SJSA1 (cell line): ENCODE measurements around the gene TARM1. TPM values are rescaled to one million over a fixed set of nuclear protein-coding genes. Genes with fewer than 3 reads are reported as not detected.
"Not testable (repeated sequence)": the region's sequence is repeated elsewhere in the genome, so short reads cannot be mapped to it uniquely, and the experiment has no call there.

Experiments used
- DNase-seq, 2 experiments: peaks; one replicate each; pipeline ENCODE4 v3.0.0-alpha.2; 2015 to 2020; ENCODE audit warnings: low spot score in 2 of 2, low read depth in 1 of 2
- H3K27ac ChIP-seq: fragments of 250-450 bp; sonication (Bioruptor Pico); 2 replicates; pipeline ENCODE4 v1.5.1; 2020; ENCODE audit warnings: mild to moderate bottlenecking, moderate library complexity
- H3K27me3 ChIP-seq: fragments of 250-450 bp; sonication (Bioruptor Pico); replicated peaks from 2 replicates; pipeline ENCODE4 v1.5.1; 2020; ENCODE audit warnings: mild to moderate bottlenecking, moderate library complexity
- H3K36me3 ChIP-seq: fragments of 250-450 bp; sonication (Bioruptor Pico); 2 replicates; pipeline ENCODE4 v1.5.1; 2020; ENCODE audit warnings: mild to moderate bottlenecking
- H3K4me1 ChIP-seq: fragments of 250-450 bp; sonication (Bioruptor Pico); replicated peaks from 2 replicates; pipeline ENCODE4 v1.6.1; 2021; ENCODE audit warnings: mild to moderate bottlenecking
- H3K4me3 ChIP-seq: fragments of 250-450 bp; sonication (Bioruptor Pico); 2 replicates; pipeline ENCODE4 v1.5.1; 2020; ENCODE audit warnings: mild to moderate bottlenecking
- H3K9me3 ChIP-seq: fragments of 250-450 bp; sonication (Bioruptor Pico); replicated peaks from 2 replicates; pipeline ENCODE4 v1.5.1; 2020; ENCODE audit warnings: mild to moderate bottlenecking
- total RNA-seq: library from RNA; depleted of rRNA; stranded (reverse); fragments of >200 nt; shearing (Covaris generic); gene quantifications from 2 replicates; pipeline ENCODE4 v1.2.3, GENCODE V29; 2014

Gene TARM1
- total RNA-seq, 1 experiment from 2014 or later = not detected

DNA sequence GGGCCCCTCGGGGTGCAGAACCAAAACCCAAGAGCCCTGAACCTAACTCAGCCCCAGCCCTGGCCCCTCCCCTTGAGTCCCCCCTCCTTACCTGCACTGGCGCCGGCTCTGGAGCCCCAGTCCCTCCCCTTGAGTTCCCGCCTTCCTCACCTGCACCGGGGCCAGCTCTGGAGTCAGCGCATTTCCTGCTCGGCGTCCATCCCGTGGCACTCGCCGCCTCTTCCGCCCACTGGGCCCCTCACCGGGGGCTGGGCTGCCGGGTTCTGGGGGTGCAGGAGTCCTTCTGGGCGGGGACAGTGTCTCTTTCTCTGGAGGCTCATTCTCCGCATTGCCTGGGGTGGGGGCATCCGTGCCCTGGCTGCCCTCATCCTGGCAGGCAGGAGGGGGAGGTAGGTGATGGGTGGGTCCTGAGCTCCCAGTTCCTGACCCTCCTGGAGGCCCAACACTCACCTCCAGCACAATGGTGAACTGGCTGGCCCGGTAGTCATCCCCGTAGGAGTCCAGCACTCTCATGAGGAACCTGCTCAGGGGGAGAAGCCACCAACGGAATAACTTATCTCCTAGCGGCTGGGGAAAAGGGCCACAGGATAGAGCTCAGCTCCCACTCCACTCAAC lies 26.8 kb upstream of the TARM1 start:
- Histone ChIP-seq H3K4me3 (no peak overlapping the region), H3K9me3 (no peaks in the 10 kb centered on the region), H3K27ac (no peak overlapping the region), H3K4me1 (no peaks in the 10 kb centered on the region), H3K36me3 (peaks cover 61% of the 10 kb centered on the region), H3K27me3 (no peaks in the 10 kb centered on the region)
- no peak for DNase-seq

DNA sequence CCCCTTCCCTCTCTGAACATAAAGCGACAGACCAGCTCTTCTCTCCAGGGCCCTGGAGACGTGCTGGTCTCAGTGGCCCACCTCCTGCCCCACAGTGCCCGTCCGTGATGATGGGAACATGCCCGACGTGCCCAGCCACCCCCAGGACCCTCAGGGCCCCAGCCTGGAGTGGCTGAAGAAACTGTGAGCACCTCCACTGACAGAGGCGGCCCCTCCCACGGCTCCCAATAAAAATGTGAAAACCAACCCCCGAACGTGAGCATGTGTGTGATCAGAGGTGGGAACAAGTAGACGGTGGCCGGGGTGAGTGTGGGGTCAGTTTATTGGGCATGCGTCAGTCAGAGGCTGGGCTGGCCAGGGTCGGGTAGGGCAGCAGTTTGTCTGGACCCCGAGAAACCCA lies 25.6 kb upstream of the TARM1 start:
- no peaks in the 10 kb centered on the region for H3K4me1 ChIP-seq
- H3K27me3 ChIP-seq = no peaks in the 10 kb centered on the region
- H3K4me3 ChIP-seq = no peak overlapping the region
- H3K9me3 ChIP-seq = no peaks in the 10 kb centered on the region
- no peak overlapping the region for H3K27ac ChIP-seq
- peaks cover 55% of the 10 kb centered on the region for H3K36me3 ChIP-seq
- no peak for DNase-seq

DNA sequence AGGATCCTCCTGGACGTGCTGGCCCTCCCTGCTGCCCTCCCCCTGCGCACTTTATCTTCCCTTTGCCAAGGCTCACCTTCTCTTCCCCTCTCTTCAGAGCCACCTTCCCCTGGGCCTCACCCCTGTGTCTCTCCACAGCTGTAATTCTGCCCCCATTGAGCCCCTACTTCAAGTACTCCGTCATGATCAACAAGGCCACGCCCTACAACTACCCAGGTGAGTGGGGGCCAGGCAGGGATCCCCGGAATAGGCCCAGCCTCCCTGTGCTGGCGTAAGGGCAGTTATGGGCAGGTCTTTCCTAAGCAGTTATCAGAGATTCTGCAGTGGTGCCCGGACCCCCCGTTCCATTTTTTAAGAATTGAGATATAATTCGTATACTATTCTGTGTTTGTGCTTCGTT lies 24.6 kb upstream of the TARM1 start:
- Histone ChIP-seq H3K36me3 (peaks cover 51% of the 10 kb centered on the region), H3K9me3 (no peaks in the 10 kb centered on the region), H3K27me3 (no peaks in the 10 kb centered on the region), H3K4me3 (no peak overlapping the region), H3K27ac (no peak overlapping the region), H3K4me1 (no peaks in the 10 kb centered on the region)
- no peak for DNase-seq

DNA sequence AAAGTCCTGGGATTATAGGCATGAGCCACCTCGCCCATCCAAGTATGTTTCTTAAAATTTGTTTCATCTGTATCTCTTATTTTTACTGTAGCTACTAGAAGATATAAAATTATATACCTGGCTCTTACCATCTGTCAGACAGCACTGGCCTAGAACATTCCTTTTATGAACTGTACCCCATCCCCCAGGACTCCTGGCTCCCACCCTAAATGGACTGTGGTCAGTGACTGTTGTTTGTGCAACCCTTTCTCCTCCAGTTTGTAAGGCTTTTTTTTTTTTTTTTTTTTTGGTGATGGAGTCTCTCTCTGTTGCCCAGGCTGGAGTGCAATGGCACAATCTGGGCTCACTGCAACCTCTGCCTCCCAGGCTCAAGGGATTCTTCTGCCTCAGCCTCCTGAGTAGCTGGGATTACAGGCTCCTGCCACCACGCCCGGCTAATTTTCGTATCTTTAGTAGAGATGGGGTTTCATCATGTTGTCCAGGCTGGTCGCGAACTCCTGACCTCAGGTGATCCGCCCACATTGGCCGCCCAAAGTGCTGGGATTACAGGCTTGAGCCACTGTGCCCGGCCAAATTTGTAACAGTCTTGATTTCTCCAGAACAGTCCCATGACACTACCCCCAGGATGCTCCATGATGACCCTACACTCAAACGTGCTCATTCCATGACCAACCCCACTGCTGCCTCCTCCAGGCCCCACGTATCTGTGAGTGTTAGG lies 24.0 kb upstream of the TARM1 start:
- Histone ChIP-seq H3K27me3 (no peaks in the 10 kb centered on the region), H3K9me3 (no peaks in the 10 kb centered on the region), H3K27ac (no peak overlapping the region), H3K4me1 (no peaks in the 10 kb centered on the region), H3K36me3 (peaks cover 47% of the 10 kb centered on the region), H3K4me3 (no peak overlapping the region)
- DNase-seq = no peak

DNA sequence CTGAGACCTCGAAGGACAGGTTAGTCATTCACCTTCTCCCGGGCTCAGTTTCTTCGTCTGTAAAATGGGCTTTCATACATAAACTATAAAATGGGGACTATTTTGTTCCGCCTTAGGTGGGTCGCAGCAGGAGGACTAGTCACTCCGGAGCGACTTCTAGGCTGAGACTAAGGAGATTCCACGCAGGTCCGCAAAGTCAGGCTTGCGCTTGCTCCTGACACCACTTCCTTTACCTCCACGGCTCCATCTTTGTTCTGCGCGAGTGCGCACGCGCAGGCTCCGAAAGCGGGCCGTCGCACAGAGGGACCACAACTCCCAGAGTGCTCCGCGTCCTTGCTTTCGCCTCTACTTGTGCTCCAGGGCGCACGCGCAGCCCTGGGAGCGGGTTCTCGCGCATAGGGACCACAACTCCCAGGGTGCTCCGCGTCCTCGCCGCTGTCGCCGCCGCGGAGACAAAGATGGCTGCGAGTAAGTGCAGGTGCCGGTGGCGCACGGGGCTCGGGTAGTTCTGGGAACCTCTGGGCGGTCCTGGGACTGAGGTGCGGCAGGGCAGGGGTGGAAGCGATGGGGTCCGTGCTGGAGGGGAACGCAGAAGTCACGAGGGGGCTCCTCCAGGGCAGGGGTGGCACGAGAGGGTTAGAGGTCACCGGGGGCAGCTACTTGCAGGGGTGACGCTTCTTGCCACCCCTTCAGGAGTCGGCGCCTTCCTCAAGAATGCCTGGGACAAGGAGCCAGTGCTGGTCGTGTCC lies 21.4 kb upstream of the TARM1 start, which contains the start of gene NDUFA3:
TSS of gene NDUFA3 (plus strand) at position 435 of the 749 bp plus-strand sequence. CDS start at position 459, 24 bp downstream.
- H3K4me3 ChIP-seq = peak within 1 kb of the TSS; percentile 62

DNA sequence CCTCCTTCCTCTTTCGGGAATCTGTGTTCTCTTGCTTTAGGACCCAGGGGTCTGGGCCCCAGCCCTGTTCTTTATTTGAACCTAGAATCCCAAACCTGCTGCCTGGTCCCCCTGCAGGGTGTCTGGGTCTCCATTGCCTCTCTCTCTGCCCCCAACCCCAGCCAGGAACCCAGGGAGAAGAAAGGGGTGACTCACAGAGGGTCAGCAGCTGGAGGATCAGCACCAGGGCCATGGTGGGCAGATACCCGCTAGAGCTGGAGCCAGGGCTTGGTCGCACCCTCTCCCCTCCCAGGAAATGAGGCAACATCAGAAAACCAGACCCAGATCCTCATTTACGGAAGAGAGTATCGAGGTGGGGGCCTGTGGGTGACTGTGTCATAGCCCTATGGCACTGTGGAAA lies 19.4 kb upstream of the TARM1 start, which contains the start of gene OSCAR:
TSS of gene OSCAR (minus strand) at position 243 of the 400 bp plus-strand sequence. CDS start at position 232, 11 bp downstream.
- no peaks in the 10 kb centered on the region for H3K27me3 ChIP-seq
- no peak for DNase-seq
- no peak within 1 kb of the TSS for H3K27ac ChIP-seq
- H3K4me3 ChIP-seq = no peak within 1 kb of the TSS
- no peaks in the 10 kb centered on the region for H3K4me1 ChIP-seq
- H3K9me3 ChIP-seq = no peaks in the 10 kb centered on the region
- peaks cover 3% of the 10 kb centered on the region; the same call in 1 of the 2 replicates for H3K36me3 ChIP-seq

More for the DNA sequence above, 21.4 kb upstream of the TARM1 start, which contains the start of gene NDUFA3:
- no peaks in the 10 kb centered on the region for H3K27me3 ChIP-seq
- no peaks in the 10 kb centered on the region for H3K9me3 ChIP-seq
- H3K4me1 ChIP-seq = no peaks in the 10 kb centered on the region
- no peak within 1 kb of the TSS for H3K27ac ChIP-seq
- DNase-seq = peak; percentile 86 to 98
- H3K36me3 ChIP-seq = peaks cover 23% of the 10 kb centered on the region

DNA sequence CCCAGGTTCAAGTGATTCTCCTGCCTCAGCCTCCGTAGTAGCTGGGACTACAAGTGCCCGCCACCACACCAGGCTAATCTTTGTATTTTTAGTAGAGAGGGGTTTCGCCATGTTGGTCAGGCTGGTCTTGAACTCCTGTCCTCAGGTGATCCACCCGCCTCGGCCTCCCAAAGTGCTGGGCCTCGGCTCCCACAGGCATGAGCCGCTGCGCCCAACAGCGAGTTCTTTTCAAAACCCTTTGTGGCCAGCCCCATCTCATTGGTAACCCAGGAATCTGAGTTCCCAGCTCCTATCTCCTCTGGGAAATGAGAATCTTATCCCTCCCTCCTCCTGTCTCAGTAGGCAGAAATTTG lies 18.7 kb upstream of the TARM1 start:
- H3K4me1 ChIP-seq, H3K4me3 ChIP-seq, DNase-seq, H3K27me3 ChIP-seq, H3K36me3 ChIP-seq, H3K27ac ChIP-seq, H3K9me3 ChIP-seq: not testable (repeated sequence)

DNA sequence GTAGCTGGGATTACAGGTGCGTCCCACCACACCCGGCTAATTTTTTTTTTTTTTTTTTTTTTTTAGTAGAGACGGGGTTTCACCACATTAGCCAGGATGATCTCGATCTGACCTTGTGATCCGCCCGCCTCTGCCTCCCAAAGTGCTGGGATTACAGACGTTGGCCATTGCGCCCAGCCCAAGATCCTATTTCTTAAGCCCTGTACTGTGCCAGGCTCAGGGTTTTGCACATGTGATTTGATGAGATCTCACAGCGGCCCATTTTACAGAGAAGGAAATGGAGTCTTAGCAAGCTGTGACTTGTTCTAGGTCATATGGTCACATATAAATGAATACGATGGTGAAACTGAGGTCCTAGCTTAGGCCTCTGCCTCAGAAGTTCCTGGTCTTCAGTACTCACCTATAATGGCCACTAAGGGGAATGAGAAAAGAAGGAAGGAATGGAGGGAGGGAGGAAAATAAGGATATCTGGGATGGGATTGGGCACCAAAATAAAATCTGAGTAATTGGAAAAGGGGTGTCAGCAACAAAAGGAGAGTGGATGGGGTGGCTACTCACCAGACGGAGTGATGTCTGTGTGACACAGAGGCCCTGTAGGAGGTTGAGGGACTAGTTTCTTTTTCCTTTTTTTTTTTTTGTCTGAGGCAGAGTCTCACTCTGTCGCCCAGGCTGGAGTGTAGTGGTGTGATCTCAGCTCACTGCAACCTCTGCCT lies 18.2 kb upstream of the TARM1 start:
- Histone ChIP-seq H3K36me3 (no peaks in the 10 kb centered on the region), H3K4me3 (no peak overlapping the region), H3K27me3 (no peaks in the 10 kb centered on the region), H3K27ac (no peak overlapping the region), H3K9me3 (no peaks in the 10 kb centered on the region), H3K4me1 (no peaks in the 10 kb centered on the region)
- no peak for DNase-seq

DNA sequence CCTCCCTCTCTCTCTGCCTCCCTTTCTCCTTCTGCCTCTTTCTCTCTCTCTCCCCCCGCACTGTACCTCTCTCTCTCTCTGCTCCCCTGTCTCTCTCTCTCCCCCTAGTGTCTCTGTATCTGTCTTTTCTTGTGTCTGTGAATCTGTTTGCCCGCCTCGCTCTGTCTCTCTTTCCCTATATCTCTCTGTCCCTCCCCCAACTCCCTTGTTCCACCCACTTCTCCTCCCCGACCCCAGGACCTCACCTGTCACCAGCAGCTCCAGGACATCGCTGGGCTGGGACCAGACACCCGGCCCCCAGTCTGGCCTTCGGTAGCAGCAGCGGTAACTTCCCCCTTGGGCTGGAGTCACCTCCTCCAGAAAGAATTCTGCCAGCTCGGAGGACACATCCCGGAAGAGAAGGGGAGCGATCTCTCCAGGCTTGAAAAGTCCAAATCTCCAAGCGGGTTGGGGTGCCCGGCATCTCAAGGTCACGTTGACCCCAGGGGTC lies 15.5 kb upstream of the TARM1 start:
- Histone ChIP-seq H3K27me3 (no peaks in the 10 kb centered on the region), H3K36me3 (no peaks in the 10 kb centered on the region), H3K27ac (no peak overlapping the region), H3K9me3 (no peaks in the 10 kb centered on the region), H3K4me1 (no peaks in the 10 kb centered on the region), H3K4me3 (no peak overlapping the region)
- no peak for DNase-seq

DNA sequence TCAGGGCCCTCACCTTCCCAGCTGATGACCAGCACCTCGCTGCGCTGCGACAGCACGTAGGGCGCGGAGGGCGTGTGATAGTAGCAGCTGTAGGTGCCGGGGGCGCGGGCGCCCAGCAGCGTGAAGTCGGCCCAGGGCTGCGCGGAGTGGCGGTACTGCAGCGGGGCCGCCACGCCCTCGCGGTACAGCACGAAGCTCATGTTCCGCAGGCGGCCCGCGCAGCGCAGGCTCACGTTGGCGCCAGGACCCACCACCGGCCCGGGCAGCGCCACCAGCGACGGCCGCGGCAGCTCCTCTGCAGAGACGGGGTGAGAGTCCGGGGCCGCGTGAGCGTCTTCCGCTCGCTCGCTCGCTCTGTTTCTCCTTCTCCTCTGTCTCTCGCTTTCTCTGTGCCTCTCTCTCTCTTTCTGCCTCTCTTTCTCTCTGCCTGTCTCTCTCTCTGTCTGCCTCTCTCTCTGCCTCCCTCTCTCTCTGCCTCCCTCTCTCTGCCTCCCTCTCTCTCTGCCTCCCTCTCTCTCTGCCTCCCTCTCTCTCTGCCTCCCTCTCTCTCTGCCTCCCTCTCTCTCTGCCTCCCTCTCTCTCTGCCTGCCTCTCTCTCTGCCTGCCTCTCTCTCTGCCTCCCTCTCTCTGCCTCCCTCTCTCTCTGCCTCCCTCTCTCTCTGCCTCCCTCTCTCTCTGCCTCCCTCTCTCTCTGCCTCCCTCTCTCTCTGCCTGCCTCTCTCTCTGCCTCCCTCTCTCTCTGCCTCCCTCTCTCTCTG lies 14.9 kb upstream of the TARM1 start:
- not testable (repeated sequence) for H3K9me3 ChIP-seq, H3K4me3 ChIP-seq, H3K36me3 ChIP-seq, DNase-seq, H3K27ac ChIP-seq, H3K27me3 ChIP-seq, H3K4me1 ChIP-seq

DNA sequence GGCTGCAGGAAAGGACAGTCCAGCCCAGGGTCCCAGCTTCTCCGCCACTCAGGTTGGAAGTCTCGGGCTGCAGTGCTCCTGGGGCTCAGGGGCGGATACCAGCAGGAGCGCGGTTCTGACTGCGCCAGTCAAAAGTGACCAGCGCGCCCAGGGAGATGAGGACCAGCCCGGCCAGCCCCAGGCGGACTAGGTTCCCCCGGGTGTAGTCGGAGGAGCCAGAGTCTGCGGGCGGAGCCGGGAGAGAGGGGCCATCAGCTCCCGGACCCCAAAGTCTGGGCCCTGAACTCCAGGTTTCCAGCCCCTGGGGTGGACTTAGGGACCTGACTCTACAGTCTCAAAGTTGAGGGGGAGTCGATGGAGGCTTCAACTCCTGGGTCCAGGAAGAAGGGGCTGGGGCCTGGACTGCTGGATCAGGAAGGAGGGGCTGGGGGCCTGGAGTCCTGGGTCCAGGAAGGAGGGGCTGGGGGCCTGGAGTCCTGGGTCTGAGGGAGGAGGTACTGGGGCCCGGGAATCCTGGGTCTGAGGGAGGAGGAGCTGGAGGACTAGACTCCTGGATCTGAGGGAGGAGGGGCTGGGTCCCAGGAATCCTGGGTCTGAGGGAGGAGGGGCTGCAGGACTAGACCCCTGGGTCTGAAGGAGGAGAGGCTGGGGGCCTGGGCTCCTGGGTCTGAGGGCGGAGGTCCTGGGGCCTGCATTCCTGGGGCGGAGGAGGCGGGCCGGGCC lies 14.1 kb upstream of the TARM1 start:
- H3K27ac ChIP-seq = no peak overlapping the region
- DNase-seq = no peak
- no peaks in the 10 kb centered on the region for H3K9me3 ChIP-seq

DNA sequence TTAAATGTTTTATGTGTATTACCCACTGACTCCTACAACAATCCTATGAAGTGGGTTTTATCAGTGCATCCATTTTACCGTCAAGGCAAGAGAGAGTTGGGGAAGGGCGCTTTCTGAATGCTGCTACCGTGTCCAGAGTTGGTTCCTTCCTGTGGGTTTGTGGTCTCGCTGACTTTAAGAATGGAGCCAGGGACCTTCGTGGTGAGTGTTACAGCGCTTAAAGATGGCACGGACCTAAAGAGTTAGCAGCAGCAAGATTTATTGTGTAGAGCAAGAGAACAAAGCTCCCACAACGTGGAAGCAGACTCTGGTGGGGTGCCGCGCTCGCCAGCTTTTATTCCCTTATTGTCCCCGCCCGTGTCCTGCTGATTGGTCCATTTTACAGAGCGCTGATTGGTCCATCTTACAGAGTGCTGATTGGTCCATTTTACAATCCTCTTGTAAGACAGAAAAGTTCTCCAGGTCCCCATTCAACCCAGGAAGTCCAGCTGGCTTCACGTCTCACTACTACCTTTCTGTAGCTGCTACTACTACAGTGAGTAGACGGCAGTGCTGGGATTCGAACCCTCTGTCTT lies 13.3 kb upstream of the TARM1 start:
- no peak for DNase-seq
- Histone ChIP-seq H3K27ac (no peak overlapping the region), H3K4me1 (no peaks in the 10 kb centered on the region), H3K9me3 (no peaks in the 10 kb centered on the region), H3K36me3 (no peaks in the 10 kb centered on the region), H3K27me3 (no peaks in the 10 kb centered on the region), H3K4me3 (no peak overlapping the region)

More for the DNA sequence above, 14.1 kb upstream of the TARM1 start:
- Histone ChIP-seq H3K4me1 (no peaks in the 10 kb centered on the region), H3K36me3 (no peaks in the 10 kb centered on the region), H3K4me3 (no peak overlapping the region), H3K27me3 (no peaks in the 10 kb centered on the region)
